ENCODE measurements around the gene CRLF2. TPM values are rescaled to one million over a fixed set of nuclear protein-coding genes. Genes with fewer than 3 reads are reported as not detected.

The CRLF2 gene
- total and polyA plus RNA-seq, 2 of the 8 experiments (the other 6 are each of a cell fraction or from before 2014, with no cell fraction given) = 0.06 TPM; not detected in 1

DNA sequence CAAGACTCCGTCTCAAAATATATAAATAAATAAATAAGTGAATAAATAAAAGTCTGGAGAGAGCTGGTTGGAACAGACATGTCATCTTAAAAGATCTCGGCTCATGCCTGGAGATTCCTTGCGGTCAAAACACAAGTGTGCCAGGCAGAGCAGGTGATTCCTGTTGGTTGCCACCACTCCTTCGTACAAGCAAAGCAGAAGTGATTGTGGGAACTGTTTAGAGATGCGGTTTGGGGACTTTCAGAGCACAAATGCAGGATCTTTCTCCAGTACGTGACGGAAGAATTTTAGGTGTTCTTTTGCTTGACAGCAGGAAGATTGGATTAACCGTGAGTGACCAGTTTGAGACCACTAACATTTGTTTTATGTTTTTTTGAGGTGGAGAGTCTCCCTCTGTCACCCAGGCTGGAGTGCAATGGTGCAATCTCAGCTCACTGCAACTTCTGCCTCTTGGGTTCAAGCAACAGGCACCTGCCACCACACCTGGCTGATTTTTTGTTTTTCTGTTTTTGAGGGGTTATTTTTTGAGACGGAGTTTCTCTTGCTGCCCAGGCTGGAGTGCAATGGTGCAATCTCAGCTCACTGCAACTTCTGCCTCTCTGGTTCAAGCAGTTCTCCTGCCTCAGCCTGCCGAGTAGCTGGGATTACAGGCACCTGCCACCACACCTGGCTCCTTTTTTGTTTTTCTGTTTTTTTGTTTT lies 2.8 kb upstream of the CRLF2 start:
- Histone ChIP-seq H3K27me3 (replicated peaks in 1 of 4; ENCODE audit: control insufficient read depth in 3 of 4, extremely low read depth in 1 of 4, insufficient read depth in 3 of 4, low read length in 3 of 4) (no peaks in the 10 kb centered on the region), H2BK20ac (ENCODE audit: low read length) (no peak overlapping the region), H4K91ac (replicated peaks; ENCODE audit: insufficient read length, low read length) (no peak overlapping the region), H3K9ac (replicated peaks in 1 of 4; ENCODE audit: extremely low read depth in 1 of 4, low read depth in 3 of 4, low read length in 3 of 4) (no peak overlapping the region), H3K4me3 (ENCODE audit: extremely low read depth in 1 of 4, insufficient read depth in 2 of 4, low read depth in 3 of 4, low read length in 4 of 4) (no peak overlapping the region), H4K20me1 (replicated peaks in 1 of 2; ENCODE audit: control insufficient read depth in 1 of 2, insufficient read depth in 2 of 2, low read length in 2 of 2) (peaks cover 0 to 3% of the 10 kb centered on the region in 2 experiments), H3K23ac (ENCODE audit: insufficient read length) (no peak overlapping the region), H2AK5ac (ENCODE audit: low read depth, low read length) (no peak overlapping the region), H2BK12ac (ENCODE audit: low read depth, low read length) (no peak overlapping the region), H3K14ac (ENCODE audit: insufficient read length) (no peak overlapping the region), H3K27ac (ENCODE audit: low read depth, low read length) (no peak overlapping the region), H3K36me3 (ENCODE audit: control insufficient read depth in 2 of 4, insufficient read depth in 4 of 4, low read length in 3 of 4) (no peaks in the 10 kb centered on the region), H3K56ac (replicated peaks; ENCODE audit: insufficient read length, low read depth, low read length) (no peak overlapping the region), H3K79me1 (ENCODE audit: low read depth, low read length) (no peaks in the 10 kb centered on the region), H4K5ac (ENCODE audit: insufficient read length, low read depth, low read length) (no peak overlapping the region), H3K9me3 (ENCODE audit: insufficient read depth in 2 of 2, low read depth in 1 of 2, low read length in 1 of 2) (no peaks in the 10 kb centered on the region), H3K4ac (replicated peaks; ENCODE audit: insufficient read length, low read depth, low read length) (no peak overlapping the region), H4K8ac (ENCODE audit: extremely low read depth, insufficient read depth, low read length) (no peak overlapping the region), H2BK5ac (ENCODE audit: low read depth, low read length) (no peak overlapping the region), H3K4me2 (ENCODE audit: insufficient read depth in 1 of 2, low read depth in 2 of 2, low read length in 2 of 2) (no peak overlapping the region), H2BK15ac (ENCODE audit: low read length) (no peak overlapping the region), H3K4me1 (replicated peaks in 1 of 4; ENCODE audit: control insufficient read depth in 3 of 4, insufficient read depth in 4 of 4, low read length in 3 of 4) (no peaks in the 10 kb centered on the region), H3K23me2 (ENCODE audit: low read depth, low read length) (peaks cover 13% of the 10 kb centered on the region; the same call in 1 of the 2 replicates), H3K79me2 (ENCODE audit: control insufficient read depth in 1 of 2, insufficient read depth in 2 of 2, low read length in 2 of 2) (no peaks in the 10 kb centered on the region), H3K18ac (ENCODE audit: extremely low read depth, low read length) (no peak overlapping the region), H2AFZ (ENCODE audit: low read length) (no peak overlapping the region), H2BK120ac (replicated peaks; ENCODE audit: low read depth, low read length) (no peak overlapping the region)
- CTCF ChIA-PET (ENCODE audit: partially characterized antibody) = no interaction called here
- POLR2A ChIA-PET (ENCODE audit: partially characterized antibody) = no interaction called here
- FAIRE-seq (no peak), DNase-seq (ENCODE audit: low read depth in 1 of 2, low spot score in 2 of 2) (no peak)
- 87% methylated on average over 10 of the region's 10 CpGs; no CpG with 5 or more reads in 1 of the 2 experiments for WGBS, 2 experiments (ENCODE audit: extremely low coverage in 1 of 2, insufficient coverage in 1 of 2, insufficient read length in 1 of 2, insufficient replicate concordance in 2 of 2, low coverage in 1 of 2, low lambda C conversion rate in 2 of 2, missing lambda C conversion rate in 1 of 2)
- TF ChIP-seq NANOG (IDR thresholded peaks at IDR 0.05; ENCODE audit: insufficient read depth, low read depth, low read length, poor library complexity, severe bottlenecking) (no peak), ATF2 (IDR thresholded peaks at IDR 0.05; ENCODE audit: low read length) (no peak), RNF2 (IDR thresholded peaks at IDR 0.05; ENCODE audit: borderline replicate concordance, low read depth, low read length, missing control alignments, poor library complexity, severe bottlenecking) (no peak), CTBP2 (IDR thresholded peaks at IDR 0.05; ENCODE audit: borderline replicate concordance, insufficient read depth, insufficient read length, low read length) (no peak), SP2 (IDR thresholded peaks at IDR 0.05; ENCODE audit: low read length) (no peak), HDAC2 (IDR thresholded peaks at IDR 0.05; ENCODE audit: borderline replicate concordance in 1 of 2, low read depth in 2 of 2, low read length in 2 of 2) (no peak), SRF (IDR thresholded peaks at IDR 0.05; ENCODE audit: low read depth, low read length) (no peak), GABPA (IDR thresholded peaks at IDR 0.05; ENCODE audit: borderline replicate concordance, insufficient read depth, low read length) (no peak), TAF7 (optimal IDR thresholded peaks at IDR 0.05; ENCODE audit: borderline replicate concordance, low read depth, low read length) (no peak), KDM5A (IDR thresholded peaks at IDR 0.05; ENCODE audit: low read length) (no peak)
